Fibroblast of villous mesenchyme (primary cell): ENCODE results near the gene MUSK. TPM values are rescaled to one million over a fixed set of nuclear protein-coding genes. Genes with fewer than 3 reads are reported as not detected.
A peak's percentile ranks its signal among the peaks of the same experiment; 100 is the strongest.

Experiments
- DNase-seq: peaks from one replicate; pipeline ENCODE4 v3.0.0-alpha.2; 2010; ENCODE audit warnings: low read depth
- H3K4me3 ChIP-seq: 2 replicates; pipeline ENCODE4 v1.5.1; 2011; ENCODE audit warnings: low read depth, mild to moderate bottlenecking, low read length
- CTCF ChIP-seq: IDR thresholded peaks from 2 replicates; pipeline ENCODE4 v1.5.1; 2012; ENCODE audit warnings: low read depth, mild to moderate bottlenecking, low read length; ENCODE audit not compliant: insufficient read depth
- total RNA-seq: library from RNA; depleted of rRNA; stranded (reverse); fragments of >200 nt; gene quantifications from 2 replicates; pipeline ENCODE4 v1.2.3, GENCODE V29; 2012

Gene MUSK
- total RNA-seq, 1 donor: under 0.01 TPM

GRCh38 chr9:110837401-110838005 lies 168.9 kb downstream of the MUSK start:
- DNase-seq: no peak
- no peak overlapping the region for H3K4me3 ChIP-seq
- TF ChIP-seq CTCF: no peak

- no peak for DNase-seq
- no peak for TF ChIP-seq CTCF
- no peak overlapping the region for H3K4me3 ChIP-seq
Observed at GRCh38 chr9:110842169-110842568, 173.6 kb downstream of the MUSK start.

- no peak overlapping the region for H3K4me3 ChIP-seq
- TF ChIP-seq CTCF: no peak
- no peak for DNase-seq
Observed at GRCh38 chr9:110842986-110843385, 174.4 kb downstream of the MUSK start.

- no peak overlapping the region for H3K4me3 ChIP-seq
- DNase-seq: no peak
- no peak for TF ChIP-seq CTCF
Observed at GRCh38 chr9:110844121-110844520, 175.5 kb downstream of the MUSK start.

- H3K4me3 ChIP-seq: no peak overlapping the region
- TF ChIP-seq CTCF: no peak
- no peak for DNase-seq
Observed at GRCh38 chr9:110846215-110846614, 177.6 kb downstream of the MUSK start.

GRCh38 chr9:110847671-110848070 lies 179.1 kb downstream of the MUSK start:
- TF ChIP-seq CTCF: no peak
- H3K4me3 ChIP-seq: no peak overlapping the region
- DNase-seq: peak; percentile 79
